Caki2 (cell line): ENCODE measurements around the gene STOX2. TPM values are rescaled to one million over a fixed set of nuclear protein-coding genes. Genes with fewer than 3 reads are reported as not detected.

Experiments used
- DNase-seq: peaks from one replicate; pipeline ENCODE4 v3.0.0-alpha.2; 2015; ENCODE audit warnings: low read depth
- in situ Hi-C: cut with HindIII; loops from 2 replicates; pipeline ENCODE4 v1.10.0; 2016; ENCODE audit warnings: low sequenced_read_pairs, low pct_unique_long_range_greater_than_20kb, mixed read lengths
- total RNA-seq: library from RNA; depleted of rRNA; stranded (reverse); fragments of >200 nt; shearing (Covaris generic); gene quantifications from 2 replicates; pipeline ENCODE4 v1.2.3, GENCODE V29; 2014; ENCODE audit warnings: low replicate concordance

Gene STOX2
- total RNA-seq, 1 experiment from 2014 or later: 12.2 TPM

DNA sequence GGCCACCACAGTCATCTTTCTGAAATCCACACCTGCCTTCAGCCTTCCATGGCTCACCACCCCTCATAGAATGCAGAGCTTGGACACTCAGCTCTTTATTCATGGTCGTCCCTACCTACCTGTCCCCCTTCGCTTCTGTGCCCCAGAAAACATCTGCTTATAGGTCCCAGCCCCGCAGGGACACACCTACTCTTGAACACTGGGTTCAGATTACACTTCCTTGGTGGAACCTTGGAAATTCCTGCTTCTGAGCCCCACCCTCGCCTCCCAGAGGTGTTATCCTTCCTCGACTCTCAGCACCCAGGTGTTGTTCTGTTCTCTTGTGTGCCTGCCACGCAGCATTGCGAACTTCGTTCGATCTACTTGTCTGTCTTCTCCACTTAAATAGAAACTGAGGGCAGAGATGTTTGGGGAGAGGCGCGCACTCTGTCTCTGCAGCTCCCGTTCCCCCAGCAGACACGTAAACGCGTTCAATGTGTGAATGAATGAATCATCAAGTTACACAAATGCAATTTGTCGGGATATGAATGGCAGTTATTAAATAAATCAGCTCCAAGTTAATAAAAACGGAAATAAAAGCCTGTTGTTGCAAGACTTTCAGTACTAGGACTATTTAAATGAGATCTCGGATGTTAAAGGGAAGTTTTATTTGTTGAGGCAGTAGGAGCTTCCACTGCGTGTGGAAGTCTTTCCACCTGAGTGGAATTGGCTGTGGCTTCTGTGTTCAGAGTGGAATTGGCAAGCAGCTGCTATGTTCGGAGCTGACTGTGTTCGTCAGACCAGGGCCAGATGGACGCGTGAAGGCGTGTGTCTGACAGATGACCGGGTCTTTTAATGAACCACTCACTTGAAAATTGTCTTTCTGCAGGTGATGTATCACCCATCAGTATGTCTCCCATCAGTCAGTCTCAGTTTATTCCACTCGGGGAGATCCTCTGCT lies 95.6 kb downstream of the STOX2 start:
- in situ Hi-C loops: no loop called here
- DNase-seq: no peak

DNA sequence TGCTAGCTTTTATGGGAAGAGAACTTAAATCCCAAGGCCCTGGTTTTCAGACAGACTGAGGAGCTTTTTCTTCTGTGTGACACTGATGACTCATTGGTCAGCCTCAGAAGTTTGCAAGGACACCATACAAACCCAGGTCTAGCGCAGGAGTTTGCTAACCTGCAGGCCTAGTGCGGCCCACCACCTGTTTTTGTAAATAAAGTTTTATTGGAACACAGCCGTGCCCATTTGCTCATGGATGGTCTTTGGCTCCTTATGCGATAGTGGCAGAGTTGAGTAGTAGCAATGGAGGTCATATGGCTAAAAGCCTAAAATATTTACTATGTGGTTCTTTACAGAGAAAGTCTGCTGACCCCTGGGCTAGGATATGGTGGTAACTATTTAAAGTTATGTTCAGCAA lies 98.3 kb downstream of the STOX2 start:
- in situ Hi-C loops: no loop called here
- no peak for DNase-seq

DNA sequence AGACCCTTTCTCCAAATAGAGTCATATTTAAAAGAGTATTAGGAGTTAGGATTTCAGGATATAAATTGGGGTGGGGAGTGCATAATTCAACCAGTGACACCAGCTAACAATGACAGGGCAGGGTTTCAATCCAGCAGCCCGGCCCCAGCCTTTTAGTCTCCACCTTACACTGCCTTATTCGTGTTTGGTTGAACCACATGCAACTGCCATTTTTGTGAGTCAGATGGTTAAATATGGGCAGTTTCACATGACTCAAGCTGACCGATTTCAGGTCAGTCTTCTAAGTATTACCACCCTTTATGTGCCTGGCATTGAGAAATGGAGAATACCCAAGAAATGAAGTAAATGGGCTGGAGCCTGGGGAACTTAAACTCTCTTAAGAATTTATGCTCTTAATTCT lies 102.8 kb downstream of the STOX2 start:
- in situ Hi-C loops: no loop called here
- DNase-seq: no peak

DNA sequence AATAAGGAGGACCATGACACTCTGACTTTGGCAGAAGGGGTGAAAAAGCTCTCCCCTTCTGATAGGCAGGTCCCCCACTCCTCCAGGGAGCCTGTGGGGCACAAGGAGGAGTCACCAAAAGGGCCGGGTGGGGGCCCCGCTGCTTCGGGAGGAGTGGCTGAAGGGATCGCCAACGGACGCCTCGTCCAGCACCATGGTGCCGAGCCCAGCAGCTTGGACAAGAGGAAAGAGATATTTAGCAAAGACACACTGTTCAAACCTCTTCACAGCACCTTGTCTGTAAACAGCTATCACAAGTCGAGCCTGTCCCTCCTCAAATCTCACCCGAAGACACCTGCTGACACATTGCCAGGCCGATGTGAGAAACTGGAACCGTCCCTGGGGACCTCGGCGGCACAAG lies 105.6 kb downstream of the STOX2 start:
- DNase-seq: no peak
- in situ Hi-C loops: no loop called here

DNA sequence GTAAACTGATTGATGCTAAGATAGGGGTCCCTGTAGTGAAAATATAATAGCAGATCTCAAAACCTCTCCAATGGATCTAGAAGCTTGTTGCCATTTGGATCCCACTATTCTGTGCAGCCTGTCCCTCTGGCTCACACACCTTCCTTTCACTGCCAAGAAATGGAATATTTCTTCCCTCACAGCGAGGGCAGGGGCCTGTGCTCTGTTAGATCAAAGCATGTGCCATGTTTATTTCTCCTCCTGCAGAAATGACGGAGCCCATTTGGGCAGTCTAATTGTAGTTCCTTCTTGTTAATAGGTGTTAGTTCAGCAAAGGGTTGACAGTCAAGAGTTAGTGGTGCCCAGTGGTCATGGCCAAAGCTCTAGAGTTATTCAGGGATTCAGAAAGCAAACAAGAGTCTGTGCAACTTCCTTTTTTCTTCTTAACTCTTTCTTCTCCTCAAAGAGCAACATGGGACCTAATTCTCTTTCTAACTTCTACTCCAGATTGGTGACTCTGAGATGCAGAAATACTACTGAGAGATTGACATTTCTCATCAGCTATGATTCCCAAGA lies 106.8 kb downstream of the STOX2 start:
- in situ Hi-C loops: no loop called here
- no peak for DNase-seq

DNA sequence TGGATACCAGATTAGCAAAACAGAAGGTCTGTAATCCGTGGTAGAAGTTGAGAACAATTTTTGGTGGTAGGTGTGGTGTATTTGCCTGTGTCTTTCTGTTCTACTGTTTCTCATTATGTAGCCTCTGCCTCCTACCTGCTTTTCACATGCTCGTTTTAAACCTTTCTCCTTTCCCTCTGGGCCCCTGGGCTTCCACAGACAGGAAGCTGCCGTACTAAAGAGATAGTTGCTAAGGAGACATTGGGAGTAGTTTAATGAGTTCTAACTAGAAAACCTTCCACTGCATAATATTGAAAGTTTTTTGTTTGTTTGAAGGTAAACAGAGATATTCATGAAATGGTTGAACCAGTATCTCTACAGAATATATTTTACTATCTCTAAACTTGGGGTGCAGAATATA lies 107.8 kb downstream of the STOX2 start:
- in situ Hi-C loops: no loop called here
- no peak for DNase-seq

DNA sequence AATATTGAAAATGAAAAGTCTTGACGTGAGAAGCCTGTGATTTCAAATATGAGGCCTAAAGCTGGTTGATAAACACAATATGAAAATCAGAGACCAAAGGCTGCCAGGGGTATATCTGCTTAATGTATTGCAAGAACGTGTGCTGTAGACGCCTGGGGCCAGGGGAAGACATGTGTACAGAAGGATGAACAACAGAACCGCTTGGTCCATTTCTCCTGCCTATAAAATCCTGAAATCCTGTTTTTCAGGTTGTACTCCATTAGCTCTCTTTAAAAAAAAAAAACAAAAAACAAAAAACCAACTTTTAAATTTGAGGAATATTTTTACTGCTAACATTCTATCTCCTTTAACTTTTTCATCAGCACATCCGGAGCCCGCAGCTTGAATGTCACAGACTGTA lies 109.2 kb downstream of the STOX2 start:
- no peak for DNase-seq
- in situ Hi-C loops: no loop called here

DNA sequence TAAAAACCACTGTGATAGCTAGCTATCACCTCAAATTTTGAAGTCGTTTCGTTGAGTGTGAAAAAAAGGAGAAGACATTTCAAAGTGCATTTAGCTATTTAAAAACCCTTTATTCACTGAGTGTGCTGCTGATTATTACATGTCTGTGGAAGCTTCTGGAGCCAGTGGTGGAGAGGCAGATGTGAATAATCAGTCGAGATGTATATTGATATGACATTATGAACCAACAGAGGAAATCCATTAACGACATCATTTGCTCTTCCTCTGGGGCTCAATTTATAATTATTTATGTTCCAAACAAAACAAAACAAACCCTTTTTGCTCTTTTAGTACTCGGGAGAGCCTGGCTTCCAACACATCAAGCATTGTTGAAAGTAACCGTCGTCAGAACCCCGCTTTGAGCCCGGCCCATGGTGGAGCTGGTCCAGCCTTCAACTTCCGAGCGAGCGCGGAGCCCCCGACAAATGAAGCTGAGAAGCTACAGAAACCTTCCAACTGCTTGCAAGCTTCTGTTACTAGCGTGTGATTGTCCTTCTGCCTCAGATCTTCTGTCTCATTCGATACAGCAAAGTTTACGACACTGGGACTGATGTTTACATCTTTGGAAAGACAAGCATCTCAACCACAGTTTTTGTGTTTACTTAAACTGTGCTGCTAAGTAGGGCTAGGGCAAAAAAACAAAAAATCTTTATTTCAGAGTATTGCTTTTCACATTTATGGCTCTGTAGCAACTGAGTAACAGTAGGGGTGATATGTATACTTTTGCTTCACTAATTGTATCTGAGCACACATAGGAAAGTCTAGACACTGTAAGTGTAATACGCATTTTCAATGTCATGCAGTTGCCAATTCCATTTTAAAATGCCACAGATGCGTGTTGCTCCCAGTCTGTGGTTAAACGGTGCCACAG lies 111.9 kb downstream of the STOX2 start:
- in situ Hi-C loops: no loop called here

DNA sequence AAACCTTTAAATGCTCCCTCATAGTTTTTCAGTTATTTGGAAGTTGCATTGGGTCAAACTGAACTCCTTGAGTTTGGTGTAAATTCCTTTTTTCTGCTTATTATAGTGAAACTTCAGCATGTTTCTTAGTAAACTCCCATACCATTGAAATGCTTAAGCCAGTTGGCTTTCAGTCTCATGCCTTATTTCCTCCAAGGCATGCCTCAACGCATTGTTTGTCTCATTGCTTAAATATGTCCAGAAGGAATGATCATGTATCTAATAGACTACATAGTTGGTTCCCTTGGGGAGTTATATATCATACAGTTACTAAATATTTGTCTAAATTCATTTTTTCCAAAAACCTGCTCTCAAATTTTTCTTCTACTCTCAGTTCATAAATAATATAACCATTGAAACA lies 114.0 kb downstream of the STOX2 start:
- in situ Hi-C loops: no loop called here

More for the DNA sequence above, 111.9 kb downstream of the STOX2 start:
- no peak for DNase-seq

DNA sequence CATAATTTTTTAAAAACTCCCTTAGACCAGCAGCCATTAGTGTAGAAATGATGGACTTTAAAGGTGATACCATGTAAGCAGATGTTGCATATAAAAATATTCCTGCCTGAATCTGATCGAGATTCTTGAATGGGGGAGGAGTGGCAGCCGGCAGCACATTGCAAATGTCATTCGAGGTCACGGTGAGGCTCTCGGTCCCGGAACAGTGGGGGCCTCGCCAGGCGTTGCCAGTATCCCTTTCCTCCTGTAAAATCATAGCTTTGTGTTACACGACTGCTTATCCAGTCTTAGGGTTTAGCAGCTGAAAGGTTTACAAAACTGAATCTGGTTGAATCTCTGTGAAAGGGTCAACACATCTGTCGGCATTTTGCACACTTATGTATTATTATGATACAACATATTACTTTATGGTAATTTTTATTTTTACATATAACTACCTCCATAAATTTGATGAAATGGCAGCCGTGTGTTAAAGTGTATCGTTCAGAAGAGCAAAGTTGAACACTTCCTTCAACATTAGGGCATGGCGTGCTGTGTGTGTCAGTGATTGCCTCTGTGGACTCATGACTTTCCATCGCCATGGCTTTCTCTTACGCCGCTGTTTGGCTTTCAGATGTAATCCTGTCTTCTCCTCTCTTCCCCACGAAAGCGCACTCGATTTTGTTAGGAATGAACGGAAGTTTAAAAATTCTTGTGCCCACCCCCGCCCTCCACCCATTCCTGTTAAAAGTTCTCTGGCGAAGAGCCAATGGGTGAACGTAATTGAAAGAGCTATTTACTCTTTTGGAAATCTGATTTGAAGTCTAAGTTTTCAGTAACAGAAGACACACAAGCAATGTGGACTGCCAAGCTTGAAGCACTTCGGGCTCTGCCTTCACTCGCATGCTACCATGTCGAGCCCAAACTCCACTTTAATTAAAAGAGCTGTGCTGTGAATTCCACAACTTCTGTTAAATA lies 114.8 kb downstream of the STOX2 start:
- no peak for DNase-seq
- in situ Hi-C loops: no loop called here

More for the DNA sequence above, 114.0 kb downstream of the STOX2 start:
- no peak for DNase-seq

DNA sequence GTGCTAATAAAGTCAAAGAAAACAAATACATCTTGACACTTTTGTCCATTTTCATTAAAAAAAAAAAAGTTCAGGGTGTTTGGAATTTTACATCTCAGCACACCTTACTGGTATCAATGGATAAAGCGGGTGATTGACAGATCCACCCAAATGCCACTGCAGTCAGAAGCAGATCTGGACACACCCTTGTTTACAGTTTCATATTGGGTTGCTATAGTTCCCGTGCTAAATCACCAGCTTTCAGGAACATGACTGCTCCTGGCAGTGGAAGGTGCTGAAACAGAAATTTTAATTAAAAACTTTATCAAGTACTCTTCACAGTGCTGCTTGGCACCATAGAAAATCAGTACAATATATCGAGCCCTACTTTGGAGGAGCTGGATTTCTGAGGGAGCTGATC lies 116.3 kb downstream of the STOX2 start:
- in situ Hi-C loops: no loop called here

DNA sequence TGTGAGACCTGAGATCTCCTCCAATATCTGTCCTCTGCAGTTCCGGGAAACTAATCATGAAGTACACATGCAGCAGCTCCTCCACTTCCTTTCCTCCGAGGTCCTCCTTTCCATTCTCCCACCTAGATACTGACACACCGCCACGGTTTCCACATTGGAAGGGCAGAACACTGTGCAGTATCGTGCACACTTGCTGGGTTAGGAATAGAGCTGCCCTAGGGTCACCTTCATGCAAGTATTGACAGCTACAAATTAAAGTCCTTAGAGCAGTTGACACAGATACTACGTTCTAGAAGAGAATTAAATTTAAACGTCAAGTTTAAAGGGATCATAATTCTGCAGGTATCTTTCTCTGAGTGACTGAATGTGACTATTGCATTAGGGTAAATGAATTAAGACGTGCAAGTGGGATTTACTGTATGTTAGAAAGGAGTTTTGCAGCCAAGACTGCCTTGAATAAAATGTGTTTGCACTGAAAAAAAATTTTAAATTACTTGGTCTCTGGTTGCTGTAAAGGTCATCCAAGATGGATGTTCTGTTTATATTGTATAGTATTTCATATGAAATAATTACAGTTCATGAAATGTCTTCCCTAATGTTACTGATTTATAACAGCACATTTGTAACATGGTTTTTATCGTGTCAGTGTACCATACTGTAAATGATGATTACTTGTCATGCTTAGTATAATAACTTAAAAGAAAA lies 117.7 kb downstream of the STOX2 start:
- DNase-seq: no peak
- in situ Hi-C loops: no loop called here

More for the DNA sequence above, 116.3 kb downstream of the STOX2 start:
- DNase-seq: no peak

DNA sequence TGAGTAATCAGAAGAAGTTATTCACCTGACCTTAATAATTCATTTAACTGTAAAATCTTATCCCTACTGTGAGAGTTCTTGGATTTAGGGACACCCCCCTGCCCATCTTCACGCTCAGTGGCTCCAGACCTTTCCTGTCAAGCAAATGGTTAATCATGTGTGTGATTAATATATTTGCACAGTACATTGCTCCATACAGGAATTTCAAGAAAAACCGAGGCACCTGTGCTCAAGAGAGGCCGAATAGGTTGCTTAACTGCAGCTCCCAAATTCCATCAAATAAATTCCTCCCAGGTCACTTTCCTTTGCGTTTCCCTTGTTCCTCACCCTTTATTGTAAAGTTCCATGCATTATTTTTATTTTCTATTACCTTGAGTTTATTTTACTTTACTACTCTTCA lies 119.5 kb downstream of the STOX2 start:
- in situ Hi-C loops: no loop called here
- no peak for DNase-seq

DNA sequence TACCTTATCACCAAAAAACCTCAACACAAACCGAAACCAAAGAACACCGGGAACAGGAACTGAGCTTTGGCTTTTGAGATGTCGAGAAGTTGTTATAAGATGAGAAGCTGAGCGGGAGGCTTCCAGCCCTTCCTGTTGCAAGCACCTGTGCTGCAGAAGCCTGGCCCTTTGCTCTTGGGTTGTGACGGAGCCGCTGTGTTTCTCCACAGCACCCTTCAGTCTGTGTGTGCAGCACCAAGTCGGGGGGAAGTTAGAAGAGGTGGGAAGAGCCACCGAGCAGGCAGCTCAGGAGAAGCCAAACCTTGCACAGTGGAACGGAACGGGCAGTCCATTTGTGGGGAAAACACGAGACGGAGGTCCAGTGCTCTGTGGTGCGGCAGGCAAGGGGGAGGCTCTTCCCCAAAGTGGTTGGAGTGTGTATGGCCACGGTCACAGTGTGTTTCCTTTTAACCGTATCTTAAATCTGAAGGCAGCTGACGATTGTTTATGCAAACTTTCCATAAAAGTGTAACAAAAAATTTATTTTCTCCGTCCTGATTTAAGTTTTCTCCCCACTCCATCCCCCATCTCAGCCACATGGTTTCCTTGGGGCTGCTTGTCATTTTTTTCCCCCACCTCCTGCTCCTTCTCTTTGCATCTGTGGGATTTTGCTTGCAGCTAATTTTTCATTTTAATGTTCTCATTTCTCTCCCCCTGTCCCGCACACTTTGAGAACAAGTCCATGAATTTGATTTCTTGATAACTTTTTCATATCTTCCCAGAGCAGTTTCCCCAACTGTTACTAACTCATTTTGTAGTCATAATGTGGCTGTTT lies 123.7 kb downstream of the STOX2 start:
- in situ Hi-C loops: no loop called here
- DNase-seq: no peak

DNA sequence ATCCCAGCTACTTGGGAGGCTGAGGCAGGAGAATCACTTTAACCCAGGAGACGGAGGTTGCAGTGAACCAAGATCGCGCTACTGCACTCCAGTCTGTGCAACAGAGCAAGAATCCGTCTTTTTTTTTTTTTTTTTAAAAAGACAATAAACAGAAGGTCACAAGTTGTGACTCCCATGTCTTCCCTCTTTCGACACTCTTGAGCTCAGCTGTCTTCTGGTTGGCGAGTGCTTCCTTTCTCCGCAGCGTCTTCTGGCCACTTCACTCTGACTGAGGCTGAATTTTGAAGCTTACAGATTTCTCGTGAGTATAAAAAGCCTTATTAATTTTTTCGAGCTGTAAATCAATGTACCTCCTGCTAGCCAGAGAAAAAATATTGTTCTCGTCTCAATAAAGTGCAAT lies 124.9 kb downstream of the STOX2 start:
- in situ Hi-C loops: no loop called here
- no peak for DNase-seq

DNA sequence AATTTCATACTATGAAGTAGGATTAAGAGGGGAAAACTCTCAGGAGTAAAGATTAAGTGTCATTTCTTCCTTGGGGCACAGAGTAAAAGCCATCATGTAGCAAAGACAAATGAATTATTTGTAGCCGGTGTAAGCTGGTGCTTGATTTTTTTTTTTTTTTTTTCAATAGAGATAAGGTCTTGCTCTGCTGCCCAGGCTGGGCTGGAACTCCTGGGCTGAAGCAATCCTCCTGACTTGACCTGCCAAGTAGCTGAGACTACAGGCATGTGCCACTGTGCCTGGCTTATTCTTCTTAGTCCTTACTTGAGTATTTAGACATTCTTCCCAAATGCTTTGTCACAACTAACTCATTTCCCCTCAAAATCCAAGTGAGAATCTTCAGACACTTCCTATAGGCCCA lies 125.7 kb downstream of the STOX2 start:
- no peak for DNase-seq
- in situ Hi-C loops: no loop called here

DNA sequence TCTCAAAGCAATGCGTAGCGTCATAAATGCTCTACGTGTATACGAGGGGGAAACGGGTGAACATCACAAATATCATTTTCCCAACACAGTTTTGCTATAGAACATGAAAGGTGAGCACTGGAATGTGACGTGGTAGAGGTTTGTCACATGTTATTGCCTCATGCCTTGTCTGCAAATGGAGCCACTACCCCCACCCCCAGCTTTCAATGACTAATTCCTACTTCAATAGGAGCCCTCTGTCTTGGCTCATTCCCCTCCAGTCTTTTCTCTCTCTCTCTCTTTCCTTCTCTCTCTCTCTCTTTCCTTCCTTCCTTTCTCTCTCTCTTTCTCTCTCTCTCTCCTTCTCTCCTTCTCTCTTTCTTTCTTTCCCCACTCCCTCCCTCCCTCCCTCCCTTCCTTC lies 127.0 kb downstream of the STOX2 start:
- DNase-seq: no peak
- in situ Hi-C loops: no loop called here
